SK-MEL-5 (cell line): ENCODE measurements around the gene PTPRM. TPM values are rescaled to one million over a fixed set of nuclear protein-coding genes. Genes with fewer than 3 reads are reported as not detected.

Source experiments
- DNase-seq: peaks from one replicate; pipeline ENCODE4 v3.0.0-alpha.2; 2016; ENCODE audit warnings: low read depth, low spot score
- in situ Hi-C: cut with HindIII; loops from 2 replicates; pipeline ENCODE4 v1.10.0; 2016; ENCODE audit warnings: low sequenced_read_pairs, high pct_unique_total_duplicates, low pct_unique_long_range_greater_than_20kb
- total RNA-seq: library from RNA; depleted of rRNA; stranded (reverse); fragments of >200 nt; shearing (Covaris generic); gene quantifications from 2 replicates; pipeline ENCODE4 v1.2.3, GENCODE V29; 2014

Gene PTPRM
- total RNA-seq, 1 experiment from 2014 or later, result 43.7 TPM

DNA sequence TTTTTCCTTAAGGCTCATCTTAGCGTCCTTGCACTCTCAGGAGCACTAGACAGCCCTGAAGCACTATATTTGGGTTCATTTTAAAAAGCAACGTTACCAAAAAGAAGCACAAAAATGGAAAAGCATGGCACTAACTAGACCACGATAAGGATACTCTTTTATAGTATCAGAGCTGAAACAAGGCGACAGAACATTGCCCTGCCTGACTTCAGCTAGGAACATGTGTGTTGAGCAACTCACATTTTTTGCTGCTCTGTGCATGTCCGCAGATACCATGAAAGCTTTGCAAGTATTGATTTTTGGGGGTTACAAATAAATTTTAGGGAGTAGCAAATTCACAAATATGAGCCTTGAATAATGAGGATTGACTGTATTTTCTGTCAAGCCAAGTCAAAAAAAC, 332.0 kb downstream of the PTPRM start:
- in situ Hi-C loops, result no loop called here
- no peak for DNase-seq

DNA sequence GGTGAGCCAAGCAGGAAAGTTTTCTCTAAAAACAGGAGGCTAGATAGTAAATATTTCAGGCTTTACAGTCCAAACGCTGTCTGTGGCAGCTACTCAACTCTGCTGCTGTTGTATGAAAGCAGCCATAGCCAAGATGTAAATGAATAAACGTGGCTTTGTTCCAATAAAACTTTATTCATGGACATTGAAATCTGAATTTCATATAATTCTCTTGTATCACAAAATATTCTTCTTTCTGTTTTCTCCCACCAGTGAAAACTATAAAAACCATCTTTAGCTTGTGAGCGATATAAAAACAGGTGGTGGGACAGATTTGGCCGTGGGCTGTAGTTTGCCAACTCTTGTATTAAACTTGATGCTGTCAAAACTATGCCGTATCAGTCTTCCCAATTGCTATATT, 333.0 kb downstream of the PTPRM start:
- DNase-seq, result no peak
- in situ Hi-C loops, result no loop called here

DNA sequence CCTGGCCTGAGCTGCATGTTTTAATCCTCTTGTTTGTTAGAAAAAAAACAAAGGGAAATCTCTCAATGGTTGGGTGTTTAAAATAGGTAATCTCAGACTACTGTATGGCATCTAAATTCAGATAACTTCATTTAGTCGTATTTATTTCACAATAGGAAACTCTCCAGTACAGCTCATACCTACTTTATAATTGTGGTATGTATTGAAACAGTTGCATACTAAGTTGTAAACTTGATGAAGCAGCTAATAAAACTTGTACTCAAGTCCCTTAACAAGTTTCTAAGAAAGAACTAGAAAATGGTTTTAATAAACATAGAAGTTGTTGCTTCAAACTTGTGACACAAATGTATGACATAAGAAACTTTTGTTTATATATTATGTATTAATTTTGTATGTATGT, 334.5 kb downstream of the PTPRM start:
- in situ Hi-C loops, result no loop called here

DNA sequence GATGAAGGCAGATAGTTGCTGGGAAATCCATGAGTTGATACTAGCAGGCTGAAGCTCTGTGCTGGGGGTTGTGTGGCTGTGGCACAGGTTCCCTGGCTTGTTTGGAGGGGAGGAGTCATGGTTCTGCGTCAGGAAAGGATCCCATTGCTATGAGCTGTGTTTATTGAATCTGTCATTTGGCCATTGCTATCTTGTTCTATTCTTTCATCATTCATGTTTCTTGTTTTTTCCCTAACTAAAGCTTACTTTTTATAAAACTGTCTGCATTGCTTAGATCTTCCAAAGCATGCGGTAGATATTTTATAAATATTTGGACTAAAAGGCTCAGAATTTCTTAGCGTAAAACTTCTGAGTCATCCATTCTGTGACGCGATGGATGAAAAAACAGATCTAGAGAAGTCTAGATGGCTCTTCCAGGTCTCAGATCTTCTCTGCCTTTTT, 335.3 kb downstream of the PTPRM start:
- no peak for DNase-seq

More for the DNA sequence above, 334.5 kb downstream of the PTPRM start:
- no peak for DNase-seq

DNA sequence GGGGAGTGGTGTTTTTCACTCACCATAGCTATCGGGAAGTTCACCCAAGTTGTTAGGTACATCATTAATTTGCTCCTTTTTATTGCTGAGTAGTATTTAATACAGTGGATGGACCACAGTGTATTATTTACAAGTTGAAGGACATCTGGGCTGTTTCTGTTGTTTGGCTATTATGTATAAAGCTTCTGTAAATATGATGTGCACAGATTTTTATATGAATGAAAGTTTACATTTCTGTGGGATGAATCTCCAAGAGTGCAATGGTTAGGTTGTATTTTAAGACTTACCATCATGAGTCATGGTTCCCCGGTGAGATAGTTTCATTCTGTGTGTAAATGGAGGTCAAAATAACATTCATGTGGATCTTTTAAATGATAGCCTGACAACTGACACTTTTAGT, 337.4 kb downstream of the PTPRM start:
- in situ Hi-C loops, result no loop called here
- DNase-seq, result no peak

More for the DNA sequence above, 335.3 kb downstream of the PTPRM start:
- in situ Hi-C loops, result no loop called here

DNA sequence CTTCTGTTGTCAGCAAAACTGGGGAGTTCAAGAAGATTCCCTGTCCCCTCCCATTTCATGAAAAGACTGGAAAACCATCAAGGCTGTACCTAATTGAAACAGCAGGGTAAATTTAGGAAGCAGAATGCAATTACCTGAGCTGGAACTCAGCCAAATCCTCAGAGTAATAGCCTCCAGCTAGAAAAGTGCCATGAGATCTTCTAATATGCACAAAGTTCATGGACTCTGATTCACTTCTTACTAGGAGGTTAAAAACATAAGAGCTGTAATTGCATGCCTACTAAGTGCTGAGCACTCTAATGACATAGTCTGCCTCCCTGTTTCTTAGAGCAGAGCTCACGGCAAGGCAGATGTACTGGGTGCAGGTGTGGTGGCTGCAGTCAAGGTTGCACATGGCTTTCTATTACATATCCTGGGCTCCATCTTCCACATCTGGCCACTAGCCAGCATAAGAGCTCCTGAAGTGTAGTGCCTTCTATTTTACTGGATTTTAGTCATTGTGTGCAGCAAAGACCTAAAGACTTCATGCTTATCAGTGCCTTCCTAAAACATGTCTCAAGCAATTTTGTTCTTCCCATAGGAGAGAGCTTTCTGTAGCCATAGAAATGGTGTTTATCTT, 341.7 kb downstream of the PTPRM start:
- DNase-seq, result no peak
- in situ Hi-C loops, result no loop called here

DNA sequence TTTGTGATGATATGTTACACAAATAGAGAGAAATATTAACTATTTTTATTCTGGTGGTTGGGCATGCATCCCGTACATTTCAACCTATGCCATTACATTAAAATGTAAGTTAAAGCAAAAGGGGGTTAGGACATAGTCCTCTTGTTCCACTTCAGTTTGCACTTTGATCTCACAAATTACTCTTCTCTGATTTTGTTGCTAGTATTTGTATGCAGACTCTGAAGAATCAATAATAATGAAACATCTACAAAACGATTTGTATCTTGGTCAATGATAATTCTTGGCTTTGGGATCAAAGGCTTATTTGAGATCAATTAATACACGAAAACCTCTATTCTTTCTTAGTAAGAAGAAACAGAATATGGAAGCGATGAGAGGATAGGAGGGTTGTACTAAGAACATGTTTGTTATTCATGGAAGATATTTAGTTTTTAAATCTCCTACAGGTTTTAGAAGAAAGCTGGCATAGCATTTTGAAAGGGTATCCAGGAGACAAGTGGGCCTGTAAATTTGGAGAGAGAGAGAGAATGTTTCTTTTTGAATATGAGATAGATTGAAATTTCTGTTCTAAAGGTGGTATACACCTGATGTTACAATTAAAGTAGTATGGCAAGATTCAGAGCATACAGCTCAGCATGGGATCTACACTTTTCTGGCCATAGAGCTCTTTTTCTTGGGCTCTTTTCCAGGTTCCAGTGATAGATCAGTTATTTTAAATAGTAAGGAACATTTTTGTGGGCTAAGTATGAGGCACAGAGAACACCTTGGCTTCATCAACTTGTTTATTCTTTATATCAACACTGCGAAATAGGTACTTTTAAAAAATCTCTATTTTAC, 347.9 kb downstream of the PTPRM start:
- no peak for DNase-seq
- in situ Hi-C loops, result no loop called here

DNA sequence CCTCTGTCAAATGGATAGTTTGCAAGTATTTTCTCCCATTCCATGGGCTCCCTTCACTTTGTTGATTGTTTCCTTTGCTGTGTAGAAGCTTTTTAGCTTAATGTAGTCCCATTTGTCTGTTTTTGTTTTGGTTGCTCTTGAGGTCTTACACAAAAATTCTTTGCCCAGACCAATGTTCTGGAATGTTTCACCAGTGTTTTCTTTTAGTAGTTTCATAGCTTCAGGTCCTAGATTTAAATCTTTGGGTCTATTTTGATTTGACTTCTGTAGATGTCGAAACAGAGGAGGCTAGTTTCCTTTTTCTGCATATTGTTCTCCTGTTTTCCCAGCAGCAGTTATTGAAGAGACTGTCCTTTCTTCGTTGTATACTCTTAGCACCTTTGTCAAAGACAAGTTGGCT, 351.6 kb downstream of the PTPRM start:
- in situ Hi-C loops, result no loop called here
- DNase-seq, result no peak

DNA sequence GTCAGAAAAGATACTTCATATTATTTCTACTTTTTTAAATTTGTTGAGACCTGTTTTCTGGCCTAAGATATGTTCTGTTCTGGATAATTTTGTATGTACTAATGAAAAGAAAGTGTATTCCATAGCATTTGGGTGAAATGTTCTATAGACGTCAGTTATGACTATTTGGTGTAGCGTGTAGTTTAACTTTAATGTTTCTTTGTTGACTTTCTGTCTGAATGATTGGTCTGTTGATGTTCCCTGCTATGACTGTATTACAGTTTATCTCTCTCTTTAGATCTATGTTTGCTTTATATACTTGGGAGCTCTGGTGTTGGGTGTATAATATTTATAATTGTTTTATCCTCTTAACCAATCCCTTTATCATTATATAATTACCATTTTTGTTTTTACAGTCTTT, 352.4 kb downstream of the PTPRM start:
- in situ Hi-C loops, result no loop called here
- DNase-seq, result no peak

DNA sequence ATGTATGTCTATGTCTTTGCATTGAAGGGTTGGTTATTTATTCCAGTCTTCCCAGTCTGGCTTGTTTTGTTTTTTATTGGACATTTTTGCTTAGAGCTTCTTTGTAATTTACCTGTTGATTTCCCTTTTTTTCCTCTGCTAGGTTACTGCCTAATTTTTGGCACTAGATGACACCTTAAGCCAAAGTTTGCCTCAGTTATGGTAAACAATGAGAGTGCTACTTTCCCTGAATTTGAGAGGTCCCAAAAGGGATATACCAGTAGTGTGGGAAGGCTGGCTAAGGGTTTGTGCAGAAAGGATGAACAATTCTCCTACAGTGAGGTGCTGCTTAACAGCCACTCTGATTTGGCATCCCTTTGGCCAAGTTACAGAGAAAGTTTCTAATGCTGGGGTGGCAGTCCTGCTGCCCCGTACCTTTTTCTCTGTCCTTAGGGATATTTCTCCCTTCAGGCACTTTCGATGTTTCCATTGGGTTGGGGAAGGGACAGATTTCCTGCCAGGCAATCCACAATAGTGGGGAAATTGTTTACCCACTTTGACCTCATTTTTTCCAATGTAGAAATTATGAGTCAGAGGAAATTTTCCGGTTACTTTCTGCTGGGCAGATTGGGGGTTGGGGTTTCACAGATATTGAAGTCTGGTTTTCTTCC, 354.9 kb downstream of the PTPRM start:
- in situ Hi-C loops, result no loop called here
- DNase-seq, result peak; percentile 32

DNA sequence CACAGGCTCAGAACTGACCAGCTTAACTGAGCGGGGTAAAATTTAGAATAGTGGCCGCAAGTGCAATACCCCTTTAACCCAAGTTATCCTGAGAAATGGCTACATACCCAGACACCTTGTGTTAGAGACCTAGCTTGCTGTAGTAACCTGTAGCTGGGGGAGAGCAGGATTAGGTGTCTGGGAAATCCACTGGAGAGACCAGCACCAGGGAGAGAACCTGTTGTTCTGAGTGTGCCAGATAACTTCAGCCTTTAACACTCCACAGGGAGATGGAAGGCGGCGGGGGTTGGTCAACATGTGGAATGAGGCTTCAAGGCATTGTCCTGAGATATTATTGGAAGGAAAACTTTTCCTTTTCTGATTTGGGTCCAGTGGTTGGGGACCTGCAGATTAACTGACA, 356.0 kb downstream of the PTPRM start:
- in situ Hi-C loops, result no loop called here
- no peak for DNase-seq

DNA sequence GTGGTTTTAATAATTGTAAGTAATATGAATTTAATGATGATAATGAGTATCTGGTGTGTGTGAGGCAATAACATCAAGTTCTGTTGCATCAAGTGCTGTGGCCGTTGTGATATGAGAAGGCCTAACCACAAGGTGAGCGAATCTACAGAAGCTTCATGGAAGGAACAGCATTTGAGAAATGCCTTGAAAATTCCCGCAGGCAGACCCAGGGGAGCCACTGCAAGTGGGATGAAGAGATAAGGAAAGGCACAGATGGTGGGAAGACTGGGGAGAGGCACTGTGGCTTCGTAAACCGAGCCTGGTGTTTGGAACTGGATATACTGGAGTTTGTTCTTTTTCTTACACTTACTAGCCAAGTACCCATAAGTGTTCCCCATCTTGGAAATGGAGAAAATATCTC, 357.5 kb downstream of the PTPRM start:
- peak; percentile 40 for DNase-seq
- in situ Hi-C loops, result no loop called here

DNA sequence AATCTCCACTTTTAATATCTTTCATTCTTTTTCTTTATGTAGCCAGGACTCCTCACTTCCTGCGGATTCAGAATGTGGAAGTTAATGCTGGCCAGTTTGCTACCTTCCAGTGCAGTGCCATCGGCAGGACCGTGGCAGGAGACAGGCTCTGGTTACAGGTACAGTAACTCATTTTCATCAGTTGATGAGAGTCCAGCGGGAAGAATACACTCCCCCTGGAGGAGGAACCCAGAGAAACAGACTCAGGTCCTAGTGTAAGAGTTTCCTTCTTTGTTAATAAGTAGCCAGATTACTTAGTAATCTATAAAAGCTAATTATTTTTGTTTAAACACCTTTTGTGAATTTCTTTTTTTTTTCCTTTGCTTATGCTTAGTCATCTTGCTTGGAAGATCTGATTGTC, 359.4 kb downstream of the PTPRM start:
- in situ Hi-C loops, result no loop called here
- DNase-seq, result peak; percentile 42

DNA sequence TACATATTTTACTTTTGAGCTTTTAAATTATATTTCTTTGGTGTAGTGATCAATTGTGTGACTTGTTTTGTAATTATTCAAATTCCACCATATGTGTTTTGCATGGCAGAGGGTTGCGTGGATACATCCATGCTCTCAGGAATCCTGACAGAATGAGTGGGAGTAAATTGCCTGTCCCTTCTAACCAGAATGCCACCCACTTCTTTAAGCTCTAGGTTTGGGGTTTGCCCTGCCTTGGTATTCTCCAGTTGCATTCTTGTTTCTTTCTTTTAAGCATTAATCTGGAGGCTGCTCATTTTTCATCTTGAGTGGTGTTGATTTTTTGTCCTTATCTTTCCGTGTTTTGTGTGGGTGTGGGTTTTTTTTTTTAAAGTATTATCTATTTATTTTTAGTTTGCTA, 360.0 kb downstream of the PTPRM start:
- in situ Hi-C loops, result no loop called here
- no peak for DNase-seq

DNA sequence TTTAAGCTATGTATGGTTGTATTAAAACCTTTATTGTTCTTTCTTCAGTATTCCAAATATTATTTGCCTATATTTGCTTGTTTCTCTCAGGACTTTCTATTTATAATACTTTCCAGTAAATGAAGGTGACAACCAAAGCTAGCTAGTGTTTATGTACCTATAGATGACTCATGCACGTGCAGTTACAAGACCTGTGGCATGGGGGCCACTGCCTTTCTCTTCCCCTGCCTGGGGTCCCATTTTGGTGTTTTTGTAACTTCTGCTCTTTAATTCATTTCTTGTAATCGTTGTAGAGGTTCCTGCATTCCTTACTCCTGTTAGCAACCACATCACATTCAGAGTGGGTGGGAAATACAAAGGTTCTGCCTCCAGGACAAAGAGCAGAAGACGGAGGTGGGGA, 364.6 kb downstream of the PTPRM start:
- DNase-seq, result no peak
- in situ Hi-C loops, result no loop called here

DNA sequence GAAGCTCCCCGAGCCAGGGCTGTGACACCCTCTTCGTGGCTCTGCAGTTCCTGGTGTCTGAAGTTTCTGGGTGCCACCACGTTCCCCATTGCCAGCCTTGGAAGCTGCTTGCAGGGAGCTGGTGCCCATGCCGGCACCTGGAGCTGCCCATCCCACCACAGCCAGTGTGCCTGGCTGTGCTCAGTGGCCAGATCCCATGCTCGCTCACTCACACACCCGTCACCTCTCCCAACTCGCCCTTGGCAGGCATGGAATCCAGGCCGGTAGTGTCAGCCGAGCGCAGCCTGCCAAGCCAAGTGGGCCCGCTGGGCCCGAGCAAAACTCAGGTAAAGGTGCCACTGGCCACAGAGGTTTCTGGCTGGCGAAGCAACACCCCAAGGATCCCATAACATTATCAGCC, 370.2 kb downstream of the PTPRM start:
- no peak for DNase-seq
- in situ Hi-C loops, result no loop called here

DNA sequence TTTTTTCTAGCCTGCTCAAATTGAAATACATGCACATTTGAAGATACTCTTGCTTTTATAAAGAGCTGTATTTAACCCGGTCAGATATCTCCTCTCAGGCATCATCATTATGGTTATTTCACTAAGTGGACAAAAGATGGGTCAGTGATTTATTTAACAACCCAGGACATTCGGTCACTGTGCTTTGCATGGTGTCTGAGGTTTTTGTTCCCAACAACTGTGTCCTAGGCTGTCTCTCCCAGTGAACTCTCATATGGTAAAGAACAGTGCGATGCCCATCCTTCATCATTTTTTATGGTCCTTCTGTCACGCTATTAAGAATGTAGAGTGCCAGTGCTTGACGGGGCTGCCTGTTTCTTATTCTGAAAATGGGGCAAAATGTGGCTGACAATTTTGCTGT, 372.4 kb downstream of the PTPRM start:
- in situ Hi-C loops, result no loop called here
- no peak for DNase-seq

DNA sequence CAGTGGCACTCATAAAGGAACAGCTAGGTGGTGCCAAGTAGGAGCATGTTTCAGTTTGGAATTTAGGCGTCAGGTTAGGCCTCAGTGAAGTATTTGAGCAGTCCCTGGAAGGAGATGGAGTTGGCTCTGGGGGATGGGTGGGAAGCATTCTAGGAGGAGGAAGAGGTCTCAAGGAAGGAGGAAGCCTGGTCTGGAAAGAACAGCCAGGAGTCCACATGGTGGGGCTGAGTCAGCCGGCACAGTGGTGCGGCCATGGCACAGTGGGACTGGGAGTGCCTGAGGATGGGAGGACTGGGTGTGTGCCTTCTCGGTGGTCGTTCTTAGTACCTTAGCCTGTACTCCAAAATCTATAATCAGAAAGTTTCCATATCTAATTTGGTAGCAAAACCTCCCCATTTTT, 373.3 kb downstream of the PTPRM start:
- DNase-seq, result no peak
- in situ Hi-C loops, result no loop called here

DNA sequence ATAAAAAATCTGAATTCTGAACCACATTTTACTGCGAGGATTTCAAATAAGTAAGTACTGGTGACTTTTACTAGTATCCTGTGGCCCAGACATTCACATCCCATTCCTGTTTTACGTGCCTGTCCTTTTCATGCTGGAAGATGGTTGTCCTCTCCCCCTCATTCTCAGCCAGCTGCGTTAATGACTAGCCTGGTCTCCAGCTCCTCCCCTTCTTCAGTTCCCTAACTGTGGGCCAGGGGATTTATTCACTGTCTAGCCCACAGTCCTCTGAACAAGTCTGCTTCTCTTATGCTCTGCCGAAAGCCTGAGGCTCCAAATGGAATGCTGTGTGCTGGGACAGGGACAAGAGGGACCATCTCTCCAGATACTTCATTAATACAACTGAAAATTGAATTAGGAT, 373.9 kb downstream of the PTPRM start:
- DNase-seq, result no peak
- in situ Hi-C loops, result no loop called here
